Uterus (tissue), 2 donors: ENCODE results near the gene CTSD.

ENCODE experiments used
- POLR2A ChIP-seq, 2 donors: fragments of 450-650 bp; IDR thresholded peaks; one replicate each; pipeline ENCODE4 v1.6.1; 2016; ENCODE audit warnings: antibody characterized with exemption in 2 of 2, mild to moderate bottlenecking in 1 of 2, moderate library complexity in 1 of 2
- TF ChIP-seq, protein P1 (sequence below), 4 experiments: fragments of 200-600 bp in 2 of 4; fragments of 450-650 bp in 2 of 4; sonication (generic) in 2 of 4; IDR thresholded peaks; one replicate each; pipeline ENCODE4 v1.5.1; 2016 to 2019; ENCODE audit warnings: antibody characterized with exemption in 4 of 4, mild to moderate bottlenecking in 2 of 4, moderate library complexity in 1 of 4

DNA sequence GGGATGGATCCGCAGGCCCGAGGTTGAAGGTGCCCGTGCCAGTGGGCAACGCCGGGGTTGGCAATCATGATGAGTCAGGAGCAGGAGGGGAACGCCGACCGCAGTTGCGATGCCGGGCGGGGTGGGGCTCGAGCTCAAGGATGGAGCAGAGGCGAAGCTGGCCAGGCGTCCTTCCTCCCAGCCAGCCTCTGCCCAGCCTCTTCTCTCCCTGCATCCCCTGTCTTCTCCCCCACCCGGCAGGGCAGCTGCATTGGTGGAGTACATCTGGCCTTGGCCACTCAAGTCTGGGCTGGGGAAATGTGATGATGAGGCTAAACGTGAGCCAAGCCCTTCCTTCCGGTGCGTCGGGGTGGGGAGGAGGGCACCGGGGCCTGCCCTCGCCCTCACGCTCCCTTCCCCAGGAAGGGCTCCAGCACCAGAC lies 17.2 kb downstream of the CTSD start:
- TF ChIP-seq, protein P1, sequence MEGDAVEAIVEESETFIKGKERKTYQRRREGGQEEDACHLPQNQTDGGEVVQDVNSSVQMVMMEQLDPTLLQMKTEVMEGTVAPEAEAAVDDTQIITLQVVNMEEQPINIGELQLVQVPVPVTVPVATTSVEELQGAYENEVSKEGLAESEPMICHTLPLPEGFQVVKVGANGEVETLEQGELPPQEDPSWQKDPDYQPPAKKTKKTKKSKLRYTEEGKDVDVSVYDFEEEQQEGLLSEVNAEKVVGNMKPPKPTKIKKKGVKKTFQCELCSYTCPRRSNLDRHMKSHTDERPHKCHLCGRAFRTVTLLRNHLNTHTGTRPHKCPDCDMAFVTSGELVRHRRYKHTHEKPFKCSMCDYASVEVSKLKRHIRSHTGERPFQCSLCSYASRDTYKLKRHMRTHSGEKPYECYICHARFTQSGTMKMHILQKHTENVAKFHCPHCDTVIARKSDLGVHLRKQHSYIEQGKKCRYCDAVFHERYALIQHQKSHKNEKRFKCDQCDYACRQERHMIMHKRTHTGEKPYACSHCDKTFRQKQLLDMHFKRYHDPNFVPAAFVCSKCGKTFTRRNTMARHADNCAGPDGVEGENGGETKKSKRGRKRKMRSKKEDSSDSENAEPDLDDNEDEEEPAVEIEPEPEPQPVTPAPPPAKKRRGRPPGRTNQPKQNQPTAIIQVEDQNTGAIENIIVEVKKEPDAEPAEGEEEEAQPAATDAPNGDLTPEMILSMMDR (IDR thresholded peaks at IDR 0.05), result no peak
- no peak for TF ChIP-seq POLR2A (IDR thresholded peaks at IDR 0.05)
